Mucosa of rectum (tissue), 2 donors: Measurements from ENCODE around the gene FAM124A.

Source experiments
- H3K27ac ChIP-seq, 2 donors: one replicate each; pipeline ENCODE4 v1.7.0; 2013; ENCODE audit warnings: inconsistent platforms in 2 of 2, low read depth in 2 of 2, low read length in 2 of 2
- H3K27me3 ChIP-seq, 2 donors: one replicate each; pipeline ENCODE4 v1.7.0; 2013; ENCODE audit warnings: low read length in 2 of 2; ENCODE audit not compliant: control insufficient read depth in 2 of 2, insufficient read depth in 2 of 2
- H3K36me3 ChIP-seq, 2 donors: one replicate each; pipeline ENCODE4 v1.7.0; 2013; ENCODE audit warnings: low read length in 2 of 2; ENCODE audit not compliant: control insufficient read depth in 2 of 2, insufficient read depth in 2 of 2
- H3K4me1 ChIP-seq, 2 donors: one replicate each; pipeline ENCODE4 v1.7.0; 2013; ENCODE audit warnings: low read length in 2 of 2, mild to moderate bottlenecking in 1 of 2; ENCODE audit not compliant: control insufficient read depth in 2 of 2, insufficient read depth in 2 of 2
- H3K4me3 ChIP-seq, 2 donors: one replicate each; pipeline ENCODE4 v1.7.0; 2013; ENCODE audit warnings: low read length in 2 of 2
- H3K9ac ChIP-seq, 2 donors: one replicate each; pipeline ENCODE4 v1.7.0; 2013; ENCODE audit warnings: low read length in 2 of 2, low read depth in 1 of 2, mild to moderate bottlenecking in 1 of 2
- H3K9me3 ChIP-seq, 2 donors: one replicate each; pipeline ENCODE4 v1.7.0; 2013; ENCODE audit warnings: low read length in 2 of 2; ENCODE audit not compliant: control insufficient read depth in 2 of 2
- donor health status: healthy.
- donor health status: Normal muscosa, but diverticular disease.

Gene FAM124A

DNA sequence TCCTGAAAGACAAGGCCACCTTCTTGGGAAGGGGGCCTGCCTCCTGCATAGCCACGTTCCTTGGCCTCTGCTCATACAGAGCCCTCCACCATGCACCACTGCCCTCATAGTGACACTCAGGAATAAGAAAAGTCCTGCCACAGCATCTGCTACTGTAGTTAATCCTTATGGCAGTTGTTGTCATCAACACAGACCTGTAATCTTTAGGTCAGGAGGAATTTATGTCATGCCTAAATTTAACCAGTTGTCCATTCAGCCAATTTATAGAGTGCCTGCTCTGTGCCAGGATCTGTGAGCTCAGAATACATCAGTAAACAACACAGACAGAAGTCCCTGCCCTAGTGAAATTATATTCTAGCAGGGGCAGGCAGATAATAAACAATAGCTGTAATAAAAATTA is 44.4 kb downstream of the FAM124A start:
- no peak overlapping the region for H3K27ac ChIP-seq
- H3K36me3 ChIP-seq = no peaks in the 10 kb centered on the region
- H3K9me3 ChIP-seq = no peaks in the 10 kb centered on the region
- no peak overlapping the region for H3K9ac ChIP-seq
- H3K4me1 ChIP-seq = no peaks in the 10 kb centered on the region
- H3K27me3 ChIP-seq = no peaks in the 10 kb centered on the region
- H3K4me3 ChIP-seq = no peak overlapping the region

- Histone ChIP-seq H3K9ac (no peak overlapping the region), H3K4me1 (no peaks in the 10 kb centered on the region), H3K9me3 (no peaks in the 10 kb centered on the region), H3K27me3 (no peaks in the 10 kb centered on the region), H3K36me3 (no peaks in the 10 kb centered on the region), H3K4me3 (no peak overlapping the region), H3K27ac (no peak overlapping the region)
Observed at GRCh38 chr13:51267622-51268021, 45.4 kb downstream of the FAM124A start.

GRCh38 chr13:51269039-51269438 is 46.8 kb downstream of the FAM124A start:
- H3K27me3 ChIP-seq = no peaks in the 10 kb centered on the region
- no peaks in the 10 kb centered on the region for H3K36me3 ChIP-seq
- H3K4me1 ChIP-seq = no peaks in the 10 kb centered on the region
- H3K27ac ChIP-seq = no peak overlapping the region
- no peak overlapping the region for H3K9ac ChIP-seq
- no peaks in the 10 kb centered on the region for H3K9me3 ChIP-seq
- no peak overlapping the region for H3K4me3 ChIP-seq

- no peak overlapping the region for H3K9ac ChIP-seq
- H3K27me3 ChIP-seq = no peaks in the 10 kb centered on the region
- no peak overlapping the region for H3K4me3 ChIP-seq
- no peaks in the 10 kb centered on the region for H3K9me3 ChIP-seq
- no peak overlapping the region for H3K27ac ChIP-seq
- H3K4me1 ChIP-seq = no peaks in the 10 kb centered on the region
- no peaks in the 10 kb centered on the region for H3K36me3 ChIP-seq
Observed at GRCh38 chr13:51270623-51271415, 48.6 kb downstream of the FAM124A start.

- Histone ChIP-seq H3K9ac (no peak overlapping the region), H3K4me1 (no peaks in the 10 kb centered on the region), H3K36me3 (no peaks in the 10 kb centered on the region), H3K27me3 (no peaks in the 10 kb centered on the region), H3K27ac (no peak overlapping the region), H3K4me3 (no peak overlapping the region), H3K9me3 (no peaks in the 10 kb centered on the region)
Observed at GRCh38 chr13:51271528-51272085, 49.4 kb downstream of the FAM124A start.

DNA sequence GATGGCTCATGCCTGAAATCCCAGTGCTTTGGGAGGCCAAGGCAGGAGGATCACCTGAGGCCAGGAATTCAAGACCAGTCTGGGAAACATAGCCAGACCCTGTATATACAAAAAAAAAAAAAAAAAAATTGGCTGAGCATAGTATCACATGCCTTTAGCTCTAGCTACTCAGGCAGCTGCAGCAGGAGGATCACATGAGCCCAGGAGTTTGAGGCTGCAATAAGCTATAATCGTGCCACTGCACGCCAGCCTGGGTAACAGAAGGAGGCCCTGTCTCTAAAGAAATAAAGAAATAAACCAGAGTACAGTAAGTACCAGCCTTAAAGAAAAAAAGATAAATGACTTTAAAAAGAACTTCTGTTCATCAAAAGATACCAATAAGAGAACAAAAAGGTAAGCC is 52.9 kb downstream of the FAM124A start:
- no peaks in the 10 kb centered on the region for H3K9me3 ChIP-seq
- no peak overlapping the region for H3K9ac ChIP-seq
- H3K36me3 ChIP-seq = no peaks in the 10 kb centered on the region
- H3K27ac ChIP-seq = no peak overlapping the region
- H3K27me3 ChIP-seq = no peaks in the 10 kb centered on the region
- H3K4me3 ChIP-seq = no peak overlapping the region
- no peaks in the 10 kb centered on the region for H3K4me1 ChIP-seq

DNA sequence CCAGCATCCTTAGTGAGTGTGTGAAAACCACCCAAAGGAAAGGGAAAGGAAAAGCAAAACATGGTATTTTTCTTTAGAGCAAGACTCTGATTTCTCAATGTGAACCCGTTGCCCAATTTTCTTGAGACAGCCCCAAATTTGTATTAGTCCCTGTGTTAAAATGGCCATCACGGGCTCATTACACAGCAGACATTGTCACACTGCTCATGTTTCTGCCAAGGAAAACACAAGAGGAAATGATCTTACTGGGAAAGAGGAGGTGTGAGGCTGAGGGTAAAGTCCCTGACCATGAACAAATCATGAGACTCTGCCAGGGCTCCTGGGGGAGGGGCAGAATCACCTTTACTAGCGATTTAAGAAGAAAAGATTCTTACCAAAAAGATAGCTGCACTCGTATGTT is 54.4 kb downstream of the FAM124A start:
- Histone ChIP-seq H3K9me3 (no peaks in the 10 kb centered on the region), H3K27ac (no peak overlapping the region), H3K4me1 (no peaks in the 10 kb centered on the region), H3K36me3 (no peaks in the 10 kb centered on the region), H3K9ac (no peak overlapping the region), H3K4me3 (no peak overlapping the region), H3K27me3 (no peaks in the 10 kb centered on the region)

DNA sequence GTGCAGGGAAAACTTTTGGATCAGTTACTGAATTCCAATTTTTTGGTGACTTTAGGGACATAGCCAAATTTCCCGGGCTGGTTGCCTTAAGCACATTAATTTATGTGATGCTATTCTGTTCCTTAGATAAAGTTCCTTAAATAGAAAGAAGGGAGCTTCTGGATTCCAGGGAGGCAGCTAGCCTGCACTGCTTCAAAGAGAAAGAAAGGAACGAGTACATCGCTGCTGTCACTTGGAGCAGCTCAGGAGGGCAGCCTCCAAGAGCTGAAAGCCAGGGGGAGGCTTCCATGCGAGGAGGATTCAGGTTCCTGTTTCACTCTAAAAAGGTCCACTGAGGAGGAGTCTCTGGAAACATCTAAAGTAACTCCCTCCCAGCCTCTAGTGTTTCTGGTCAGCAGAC is 55.7 kb downstream of the FAM124A start:
- H3K36me3 ChIP-seq = no peaks in the 10 kb centered on the region
- H3K27me3 ChIP-seq = no peaks in the 10 kb centered on the region
- no peak overlapping the region for H3K27ac ChIP-seq
- no peaks in the 10 kb centered on the region for H3K4me1 ChIP-seq
- no peak overlapping the region for H3K9ac ChIP-seq
- no peaks in the 10 kb centered on the region for H3K9me3 ChIP-seq
- no peak overlapping the region for H3K4me3 ChIP-seq

DNA sequence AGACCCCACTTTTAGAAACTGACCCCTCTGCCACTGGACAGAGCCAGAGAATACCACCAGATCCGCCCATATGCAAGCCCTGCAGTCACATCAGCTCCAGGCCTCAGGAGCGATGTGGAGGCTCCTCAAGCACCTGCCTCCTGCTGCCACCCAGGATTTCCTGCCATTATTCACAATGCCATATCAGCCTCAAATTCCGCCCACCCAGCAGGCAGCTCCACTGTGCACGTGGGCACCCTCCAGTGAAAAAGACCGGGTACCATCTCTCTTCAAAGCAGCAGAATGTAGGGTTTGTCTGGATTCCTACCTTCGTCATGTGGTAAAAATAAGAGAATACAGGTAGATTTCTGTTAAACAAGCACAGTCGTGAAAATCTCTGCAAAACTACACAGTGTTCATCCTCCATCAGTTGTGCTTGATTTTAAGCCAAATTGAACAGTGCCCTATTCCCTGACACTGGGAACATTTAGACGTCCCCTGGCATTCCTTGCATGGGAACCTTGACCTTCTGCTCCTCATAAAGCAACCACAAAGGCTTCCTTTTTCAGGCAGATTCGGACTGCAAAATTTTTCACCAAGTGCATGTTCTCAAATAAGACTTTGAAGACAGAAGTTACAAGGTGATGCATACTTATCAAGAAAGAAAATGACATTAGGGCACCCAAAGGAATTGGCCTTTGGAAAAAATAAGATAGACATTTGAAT is 56.4 kb downstream of the FAM124A start:
- Histone ChIP-seq H3K36me3 (no peaks in the 10 kb centered on the region), H3K4me3 (no peak overlapping the region), H3K9me3 (no peaks in the 10 kb centered on the region), H3K4me1 (no peaks in the 10 kb centered on the region), H3K27ac (no peak overlapping the region), H3K27me3 (no peaks in the 10 kb centered on the region), H3K9ac (no peak overlapping the region)

DNA sequence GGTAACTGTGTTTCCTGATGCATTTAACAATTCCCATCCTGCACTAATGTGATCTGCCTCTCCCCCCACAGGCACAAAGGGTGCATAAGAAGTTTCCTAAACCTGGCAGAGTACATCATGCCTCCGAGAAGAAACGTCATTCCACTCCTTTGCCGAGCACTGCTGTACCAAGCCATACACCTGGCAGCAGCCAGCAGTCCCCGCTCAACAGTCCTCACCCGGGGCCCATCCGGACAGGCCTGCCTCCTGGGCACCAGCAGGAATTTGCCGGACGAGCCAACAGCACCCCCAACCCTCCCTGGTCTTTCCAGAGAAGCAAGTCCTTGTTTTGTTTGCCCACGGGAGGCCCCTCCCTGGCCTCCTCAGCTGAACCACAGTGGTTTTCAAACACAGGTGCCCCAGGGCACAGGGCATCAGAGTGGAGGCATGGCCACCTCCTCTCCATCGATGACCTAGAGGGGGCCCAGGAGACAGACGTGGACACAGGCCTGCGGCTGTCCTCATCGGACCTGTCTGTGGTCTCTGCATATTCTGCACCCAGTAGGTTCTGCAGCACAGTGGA is 58.3 kb downstream of the FAM124A start:
- Histone ChIP-seq H3K4me3 (no peak overlapping the region), H3K9ac (no peak overlapping the region), H3K36me3 (no peaks in the 10 kb centered on the region), H3K4me1 (no peaks in the 10 kb centered on the region), H3K9me3 (no peaks in the 10 kb centered on the region), H3K27ac (no peak overlapping the region), H3K27me3 (no peaks in the 10 kb centered on the region)
